OCI-LY1 (cell line): ENCODE results near the gene BACH2.
A peak's percentile ranks its signal among the peaks of the same experiment; 100 is the strongest.

Experiments used
- H2AFZ ChIP-seq: fragments of 200-600 bp; sonication (generic), shearing (Covaris generic); 2 replicates; pipeline ENCODE4 v1.6.0; 2014; ENCODE audit warnings: antibody characterized with exemption, mild to moderate bottlenecking, low read length
- H3F3A ChIP-seq: fragments of 200-600 bp; sonication (generic), shearing (Covaris generic); 2 replicates; pipeline ENCODE4 v1.6.0; 2014; ENCODE audit warnings: mild to moderate bottlenecking, antibody characterized with exemption, low read length, moderate library complexity; ENCODE audit not compliant: insufficient read depth
- H3K27ac ChIP-seq: fragments of 200-600 bp; sonication (generic); 2 replicates; pipeline ENCODE4 v1.5.1; 2014; ENCODE audit warnings: low read length, mixed run types, mild to moderate bottlenecking, low read depth; ENCODE audit not compliant: poor library complexity, severe bottlenecking
- H3K27me3 ChIP-seq: fragments of 200-600 bp; sonication (generic); 2 replicates; pipeline ENCODE4 v1.6.0; 2014; ENCODE audit warnings: antibody characterized with exemption, mild to moderate bottlenecking, low read length, moderate library complexity; ENCODE audit not compliant: insufficient read depth
- H3K36me3 ChIP-seq: fragments of 200-600 bp; sonication (generic); 2 replicates; pipeline ENCODE4 v1.6.1; 2014; ENCODE audit warnings: mild to moderate bottlenecking, antibody characterized with exemption, low read length, moderate library complexity, mixed read lengths; ENCODE audit not compliant: insufficient read depth
- H3K4me1 ChIP-seq: fragments of 200-600 bp; sonication (generic); 2 replicates; pipeline ENCODE4 v1.5.1; 2014; ENCODE audit warnings: mild to moderate bottlenecking, low read length, moderate library complexity; ENCODE audit not compliant: insufficient read depth, severe bottlenecking
- H3K4me2 ChIP-seq: fragments of 200-600 bp; sonication (generic), shearing (Covaris generic); 2 replicates; pipeline ENCODE4 v1.6.1; 2014; ENCODE audit warnings: low read length
- H3K4me3 ChIP-seq: fragments of 200-600 bp; sonication (generic); 2 replicates; pipeline ENCODE4 v1.5.1; 2014; ENCODE audit warnings: low read length, low read depth, mild to moderate bottlenecking, mixed read lengths; ENCODE audit not compliant: poor library complexity, severe bottlenecking
- H3K79me2 ChIP-seq: fragments of 200-600 bp; shearing (Covaris generic); 2 replicates; pipeline ENCODE4 v1.6.1; 2016; ENCODE audit warnings: mixed run types, low read length, mixed read lengths; ENCODE audit not compliant: insufficient read depth
- H3K9ac ChIP-seq: fragments of 200-600 bp; sonication (generic), shearing (Covaris generic); 2 replicates; pipeline ENCODE4 v1.6.1; 2014; ENCODE audit warnings: mild to moderate bottlenecking, low read length, mixed read lengths
- H3K9me2 ChIP-seq: fragments of 200-600 bp; sonication (generic), shearing (Covaris generic); 2 replicates; pipeline ENCODE4 v1.6.1; 2014; ENCODE audit warnings: low read depth, mild to moderate bottlenecking, low read length, mixed read lengths
- H3K9me3 ChIP-seq: fragments of 200-600 bp; shearing (Covaris generic); 2 replicates; pipeline ENCODE4 v1.6.1; 2014; ENCODE audit warnings: low read length, mixed read lengths
- H4K20me1 ChIP-seq: fragments of 200-600 bp; sonication (generic), shearing (Covaris generic); 2 replicates; pipeline ENCODE4 v1.6.0; 2016; ENCODE audit warnings: mild to moderate bottlenecking, low read length; ENCODE audit not compliant: insufficient read depth
- EZH2 ChIP-seq: fragments of 200-600 bp; sonication (generic), shearing (Covaris generic); IDR thresholded peaks from 2 replicates; pipeline ENCODE4 v1.8.0; 2017; ENCODE audit warnings: borderline replicate concordance, mixed run types, mild to moderate bottlenecking, antibody characterized with exemption, low read length, moderate library complexity, mixed read lengths
- TF ChIP-seq, protein P1 (sequence below): fragments of 200-600 bp; sonication (generic), shearing (Covaris generic); IDR thresholded peaks from 2 replicates; pipeline ENCODE4 v1.5.1; 2017; ENCODE audit warnings: mild to moderate bottlenecking, antibody characterized with exemption, low read length, moderate library complexity, mixed read lengths

Gene BACH2

DNA sequence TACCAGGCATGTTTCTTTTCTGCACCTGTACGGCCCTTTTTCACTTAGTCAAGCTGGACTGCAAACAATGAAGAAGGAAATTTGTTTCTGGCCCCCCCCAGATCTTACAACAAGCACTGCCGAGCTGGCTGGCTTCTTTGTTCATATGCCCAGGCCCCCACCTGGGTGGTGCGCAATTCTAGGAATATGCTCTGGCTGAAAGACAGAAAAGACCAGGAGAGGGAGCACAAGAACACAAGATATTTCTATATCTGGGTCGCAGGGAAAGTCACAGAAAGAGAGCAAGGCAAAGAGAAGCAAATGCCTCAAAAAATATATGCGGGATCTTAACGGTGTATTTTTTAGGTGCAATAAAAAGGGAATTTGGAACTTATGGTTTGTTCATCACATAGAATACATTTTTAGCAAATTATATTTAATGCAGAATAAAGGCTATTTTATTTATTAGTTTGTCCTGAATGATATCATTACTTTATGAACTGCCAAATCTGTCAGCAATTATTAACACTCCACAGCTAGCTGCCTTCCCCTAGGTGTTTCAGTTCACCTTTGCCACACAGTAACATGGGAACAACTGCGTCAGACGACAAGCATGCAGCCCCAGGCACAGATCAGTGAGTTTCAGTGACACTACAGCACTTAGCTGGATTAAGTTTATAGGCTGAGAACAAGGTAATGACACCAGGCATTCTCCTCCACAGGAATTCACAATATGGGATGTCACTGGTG lies 325.9 kb downstream of the BACH2 start:
- no peak overlapping the region for H3K9ac ChIP-seq
- no peak overlapping the region for H2AFZ ChIP-seq
- H4K20me1 ChIP-seq = no peaks in the 10 kb centered on the region
- no peaks in the 10 kb centered on the region for H3K4me1 ChIP-seq
- no peaks in the 10 kb centered on the region for H3K9me2 ChIP-seq
- H3K4me3 ChIP-seq = no peak overlapping the region
- no peak for TF ChIP-seq EZH2
- TF ChIP-seq, protein P1, sequence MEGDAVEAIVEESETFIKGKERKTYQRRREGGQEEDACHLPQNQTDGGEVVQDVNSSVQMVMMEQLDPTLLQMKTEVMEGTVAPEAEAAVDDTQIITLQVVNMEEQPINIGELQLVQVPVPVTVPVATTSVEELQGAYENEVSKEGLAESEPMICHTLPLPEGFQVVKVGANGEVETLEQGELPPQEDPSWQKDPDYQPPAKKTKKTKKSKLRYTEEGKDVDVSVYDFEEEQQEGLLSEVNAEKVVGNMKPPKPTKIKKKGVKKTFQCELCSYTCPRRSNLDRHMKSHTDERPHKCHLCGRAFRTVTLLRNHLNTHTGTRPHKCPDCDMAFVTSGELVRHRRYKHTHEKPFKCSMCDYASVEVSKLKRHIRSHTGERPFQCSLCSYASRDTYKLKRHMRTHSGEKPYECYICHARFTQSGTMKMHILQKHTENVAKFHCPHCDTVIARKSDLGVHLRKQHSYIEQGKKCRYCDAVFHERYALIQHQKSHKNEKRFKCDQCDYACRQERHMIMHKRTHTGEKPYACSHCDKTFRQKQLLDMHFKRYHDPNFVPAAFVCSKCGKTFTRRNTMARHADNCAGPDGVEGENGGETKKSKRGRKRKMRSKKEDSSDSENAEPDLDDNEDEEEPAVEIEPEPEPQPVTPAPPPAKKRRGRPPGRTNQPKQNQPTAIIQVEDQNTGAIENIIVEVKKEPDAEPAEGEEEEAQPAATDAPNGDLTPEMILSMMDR = peak; percentile 27; the same call in 1 of the 2 replicates
- 0 out of 2 replicates have a peak, but pooled peaks cover 3% of the 10 kb centered on the region for H3F3A ChIP-seq
- no peaks in the 10 kb centered on the region for H3K9me3 ChIP-seq
- H3K4me2 ChIP-seq = no peak overlapping the region
- no peaks in the 10 kb centered on the region for H3K27me3 ChIP-seq
- H3K79me2 ChIP-seq = 0 out of 2 replicates have a peak, but pooled peaks cover 3% of the 10 kb centered on the region
- H3K27ac ChIP-seq = no peak overlapping the region
- H3K36me3 ChIP-seq = peaks cover 92% of the 10 kb centered on the region

- no peak for TF ChIP-seq EZH2
- TF ChIP-seq, protein P1 = no peak
- no peak overlapping the region for H3K9ac ChIP-seq
- no peaks in the 10 kb centered on the region for H4K20me1 ChIP-seq
- no peak overlapping the region for H3K4me3 ChIP-seq
- H3K27me3 ChIP-seq = no peaks in the 10 kb centered on the region
- 0 out of 2 replicates have a peak, but pooled peaks cover 3% of the 10 kb centered on the region for H3F3A ChIP-seq
- H3K79me2 ChIP-seq = 0 out of 2 replicates have a peak, but pooled peaks cover 3% of the 10 kb centered on the region
- no peaks in the 10 kb centered on the region for H3K4me1 ChIP-seq
- H3K4me2 ChIP-seq = no peak overlapping the region
- H2AFZ ChIP-seq = no peak overlapping the region
- H3K36me3 ChIP-seq = peaks cover 92% of the 10 kb centered on the region
- no peaks in the 10 kb centered on the region for H3K9me2 ChIP-seq
- no peaks in the 10 kb centered on the region for H3K9me3 ChIP-seq
- no peak overlapping the region for H3K27ac ChIP-seq
These were observed 326.6 kb downstream of the BACH2 start for GRCh38 chr6:89970072-89970471.

GRCh38 chr6:89966913-89967312 lies 329.7 kb downstream of the BACH2 start:
- Histone ChIP-seq H2AFZ (no peak overlapping the region), H3K4me2 (no peak overlapping the region), H4K20me1 (no peaks in the 10 kb centered on the region), H3K4me3 (no peak overlapping the region), H3K36me3 (peaks cover 90% of the 10 kb centered on the region), H3K4me1 (no peaks in the 10 kb centered on the region), H3F3A (peaks cover 3% of the 10 kb centered on the region; the same call in 1 of the 2 replicates), H3K27ac (no peak overlapping the region), H3K27me3 (no peaks in the 10 kb centered on the region), H3K9me3 (no peaks in the 10 kb centered on the region), H3K79me2 (no peaks in the 10 kb centered on the region), H3K9me2 (no peaks in the 10 kb centered on the region), H3K9ac (no peak overlapping the region)
- TF ChIP-seq, protein P1 = no peak
- TF ChIP-seq EZH2 = no peak
